Measurements from ENCODE around the gene NXPH4.

NXPH4 gene

GRCh38 chr12:57224973-57225679 is 8.5 kb downstream of the NXPH4 start:
- ATAC-seq (ENCODE audit: low read depth), result no peak
- Histone ChIP-seq H3K27me3 (ENCODE audit: insufficient read depth, poor library complexity, severe bottlenecking) (peaks cover 19% of the 10 kb centered on the region), H3K36me3 (ENCODE audit: low read depth) (peaks cover 1% of the 10 kb centered on the region), H3K4me3 (ENCODE audit: severe bottlenecking) (no peak overlapping the region), H3K9me3 (ENCODE audit: severe bottlenecking) (no peaks in the 10 kb centered on the region), H3K4me1 (ENCODE audit: insufficient read depth, poor library complexity, severe bottlenecking) (no peaks in the 10 kb centered on the region), H3K27ac (ENCODE audit: poor library complexity, severe bottlenecking) (no peak overlapping the region)
- TF ChIP-seq CTCF (IDR thresholded peaks at IDR 0.05; ENCODE audit: poor library complexity, severe bottlenecking), result peak; percentile 50
- DNase-seq (ENCODE audit: low spot score), result no peak

DNA sequence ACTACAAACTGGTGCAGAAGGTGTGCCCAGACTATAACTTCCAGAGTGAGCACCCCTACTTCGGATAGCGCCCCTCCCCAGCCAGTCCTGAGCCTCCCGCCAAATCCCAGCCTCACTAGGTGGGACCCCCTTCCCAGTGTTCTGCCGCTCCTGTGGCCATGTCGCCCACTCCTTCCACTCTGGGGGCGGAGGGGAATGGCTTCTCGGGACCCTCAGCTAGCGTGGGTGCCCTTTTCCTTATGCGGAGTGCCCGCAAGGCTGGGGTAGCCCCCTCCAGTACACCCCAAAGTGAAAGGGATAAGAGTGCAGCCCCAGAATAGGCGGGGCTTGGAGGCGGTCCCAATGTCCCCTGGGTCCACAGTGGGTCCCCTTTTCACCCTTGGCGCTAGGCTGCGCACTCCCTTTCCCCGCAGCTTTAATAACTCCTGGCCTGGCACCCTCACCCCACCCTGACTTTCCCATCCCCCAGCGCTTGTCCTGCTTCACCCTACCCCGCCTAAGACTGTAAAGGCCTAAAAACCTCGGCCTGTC is 9.2 kb downstream of the NXPH4 start:
- ATAC-seq (ENCODE audit: low read depth), result no peak
- Histone ChIP-seq H3K27ac (ENCODE audit: poor library complexity, severe bottlenecking) (no peak overlapping the region), H3K36me3 (ENCODE audit: low read depth) (peaks cover 7% of the 10 kb centered on the region), H3K9me3 (ENCODE audit: severe bottlenecking) (no peaks in the 10 kb centered on the region), H3K4me3 (ENCODE audit: severe bottlenecking) (no peak overlapping the region), H3K27me3 (ENCODE audit: insufficient read depth, poor library complexity, severe bottlenecking) (peaks cover 13% of the 10 kb centered on the region), H3K4me1 (ENCODE audit: insufficient read depth, poor library complexity, severe bottlenecking) (no peaks in the 10 kb centered on the region)
- no peak for TF ChIP-seq CTCF (IDR thresholded peaks at IDR 0.05; ENCODE audit: poor library complexity, severe bottlenecking)
- no peak for DNase-seq (ENCODE audit: low spot score)

- Histone ChIP-seq H3K4me1 (ENCODE audit: insufficient read depth, poor library complexity, severe bottlenecking) (no peaks in the 10 kb centered on the region), H3K36me3 (ENCODE audit: low read depth) (peaks cover 17% of the 10 kb centered on the region), H3K27ac (ENCODE audit: poor library complexity, severe bottlenecking) (no peak overlapping the region), H3K4me3 (ENCODE audit: severe bottlenecking) (no peak overlapping the region), H3K9me3 (ENCODE audit: severe bottlenecking) (no peaks in the 10 kb centered on the region), H3K27me3 (ENCODE audit: insufficient read depth, poor library complexity, severe bottlenecking) (peaks cover 3% of the 10 kb centered on the region)
- no peak for TF ChIP-seq CTCF (IDR thresholded peaks at IDR 0.05; ENCODE audit: poor library complexity, severe bottlenecking)
- ATAC-seq (ENCODE audit: low read depth) (no peak), DNase-seq (ENCODE audit: low spot score) (no peak)
These were observed 10.2 kb downstream of the NXPH4 start for GRCh38 chr12:57226588-57227314.

DNA sequence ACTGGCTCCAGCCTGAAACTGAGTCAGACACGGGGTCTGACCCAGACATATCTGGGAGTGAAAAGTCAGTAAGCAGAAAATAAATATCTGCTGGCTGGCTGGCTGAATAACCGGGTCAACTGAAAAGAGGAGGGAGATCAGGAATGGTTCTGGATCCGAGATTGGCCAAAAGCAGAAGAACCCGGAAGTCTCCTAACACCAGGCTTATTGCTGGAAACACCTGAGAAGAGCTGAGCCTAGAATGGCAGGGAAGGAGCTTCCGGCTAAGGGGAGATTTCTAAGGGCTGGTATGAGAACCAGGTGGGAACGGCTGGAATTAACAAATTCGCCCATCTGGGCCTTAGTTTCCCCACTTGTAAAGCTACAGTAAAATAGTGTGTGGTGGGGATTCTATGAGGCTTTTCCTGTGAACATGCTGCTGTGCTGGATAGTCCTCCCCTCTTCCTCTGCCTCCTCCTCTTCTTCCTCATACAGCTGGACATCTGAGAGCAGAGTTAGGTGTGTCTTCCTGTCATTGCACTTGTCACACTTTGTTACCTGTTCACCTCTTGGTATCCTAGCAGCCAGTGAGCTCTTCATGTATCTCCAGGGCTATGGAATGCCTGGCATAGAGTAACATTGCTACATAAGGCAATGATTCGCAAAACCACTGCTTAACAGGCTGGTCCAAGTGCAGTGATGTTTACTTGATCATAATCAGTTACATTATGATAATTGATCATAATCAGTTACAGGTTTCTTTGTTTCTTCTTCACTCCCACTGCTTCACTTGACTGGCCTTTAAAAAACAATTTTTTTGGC is 10.9 kb downstream of the NXPH4 start:
- DNase-seq (ENCODE audit: low spot score), result no peak
- no peaks in the 10 kb centered on the region for H3K27me3 ChIP-seq (ENCODE audit: insufficient read depth, poor library complexity, severe bottlenecking)
- H3K36me3 ChIP-seq (ENCODE audit: low read depth), result peaks cover 25% of the 10 kb centered on the region
- peak; percentile 6; the same call in 1 of the 3 replicates for ATAC-seq (ENCODE audit: low read depth)
- no peaks in the 10 kb centered on the region for H3K4me1 ChIP-seq (ENCODE audit: insufficient read depth, poor library complexity, severe bottlenecking)
- no peak overlapping the region for H3K4me3 ChIP-seq (ENCODE audit: severe bottlenecking)
- no peaks in the 10 kb centered on the region for H3K9me3 ChIP-seq (ENCODE audit: severe bottlenecking)
- TF ChIP-seq CTCF (IDR thresholded peaks at IDR 0.05; ENCODE audit: poor library complexity, severe bottlenecking), result no peak
- H3K27ac ChIP-seq (ENCODE audit: poor library complexity, severe bottlenecking), result no peak overlapping the region

All from RWPE2 (cell line).